K562 (cell line): Measurements from ENCODE around the gene HAX1. TPM values are rescaled to one million over a fixed set of nuclear protein-coding genes. Genes with fewer than 3 reads are reported as not detected.
A peak's percentile ranks its signal among the peaks of the same experiment; 100 is the strongest.

ENCODE experiments used
- ATAC-seq: fragments of 200-7000 bp; cut with Tn5 transposase; 3 replicates; pipeline ENCODE4 v1.9.1; 2020; ENCODE audit warnings: moderate library complexity
- BruUV-seq: library from RNA; stranded (reverse); fragments of 400-500 nt; replicated peaks from 2 replicates; lab custom pipeline; 2021; lab: Mats Ljungman, UMichigan
- CTCF ChIA-PET: fragments of 300-600 bp; formaldehyde crosslinking; extraction: SDS; loops from one replicate; lab custom pipeline; 2021; ENCODE audit warnings: low intra/inter-chr PET ratio; lab: Yijun Ruan, JAX
- POLR2A ChIA-PET: fragments of 300-600, 350-650 bp; sonication (Branson Sonifier 250); formaldehyde crosslinking; extraction: SDS; loops from one replicate; lab custom pipeline; 2021; ENCODE audit warnings: antibody characterized with exemption, inconsistent platforms; lab: Yijun Ruan, JAX
- DNase-seq, 4 experiments: peaks; one replicate each; pipeline versions ENCODE4 v3.0.0 to v3.0.0-alpha.2; 2011 to 2018; ENCODE audit warnings: low spot score in 3 of 4, mixed read lengths in 3 of 4; ENCODE audit errors: extremely low read depth in 1 of 4
- FAIRE-seq: peaks from 2 replicates; lab custom pipeline; 2011; peaks lifted over from hg19 to GRCh38; lab: Jason Lieb, UNC
- H2AFZ ChIP-seq: 2 replicates; pipeline ENCODE4 v1.6.0; 2011; ENCODE audit warnings: low read depth, low read length, control low read depth, inconsistent platforms
- H3K27ac ChIP-seq: fragments of 200-600 bp; 3 replicates; pipeline ENCODE4 v1.8.0; 2011; ENCODE audit warnings: low read depth, mild to moderate bottlenecking, control low read depth, inconsistent platforms, low read length, moderate library complexity, mixed read lengths; ENCODE audit errors: extremely low read depth
- H3K27me3 ChIP-seq, 2 experiments: fragments of 300-600 bp in 1 of 2; 2 replicates in 1 of 2; 3 replicates in 1 of 2; pipeline versions ENCODE4 v1.6.0 to v1.8.0; 2011; ENCODE audit warnings: inconsistent platforms in 2 of 2, low read length in 2 of 2, mild to moderate bottlenecking in 1 of 2, mixed read lengths in 1 of 2, moderate library complexity in 1 of 2; ENCODE audit not compliant: control insufficient read depth in 2 of 2, insufficient read depth in 2 of 2
- H3K36me3 ChIP-seq: fragments of 300-600 bp; 3 replicates; pipeline ENCODE4 v1.8.0; 2011; ENCODE audit warnings: mild to moderate bottlenecking, low read length, inconsistent platforms; ENCODE audit not compliant: control insufficient read depth, insufficient read depth
- H3K4me1 ChIP-seq, 2 experiments: fragments of 200-600 bp in 1 of 2; replicated peaks in 1 of 2; 2 replicates in 1 of 2; 3 replicates in 1 of 2; pipeline versions ENCODE4 v1.5.1 to v1.8.0; 2011; ENCODE audit warnings: inconsistent platforms in 2 of 2, low read length in 2 of 2, mild to moderate bottlenecking in 1 of 2, mixed read lengths in 1 of 2, moderate library complexity in 1 of 2; ENCODE audit not compliant: control insufficient read depth in 2 of 2, insufficient read depth in 2 of 2
- H3K4me2 ChIP-seq: 2 replicates; pipeline ENCODE4 v1.6.1; 2011; ENCODE audit warnings: low read length, control low read depth, inconsistent platforms, mixed read lengths; ENCODE audit not compliant: insufficient read depth
- H3K4me3 ChIP-seq: fragments of 200-600 bp; sonication (generic), shearing (Covaris generic); 2 replicates; pipeline ENCODE4 v1.5.1; 2016; ENCODE audit warnings: control low read depth, inconsistent platforms
- H3K79me2 ChIP-seq: fragments of 200-600 bp; 3 replicates; pipeline ENCODE4 v1.8.0; 2011; ENCODE audit warnings: low read length, inconsistent platforms; ENCODE audit not compliant: control insufficient read depth, insufficient read depth
- H3K9ac ChIP-seq, 2 experiments: 2 replicates each; pipeline versions ENCODE4 v1.6.0 to v1.6.1; 2011; ENCODE audit warnings: low read depth in 2 of 2, low read length in 2 of 2, control low read depth in 1 of 2, inconsistent platforms in 1 of 2, mild to moderate bottlenecking in 1 of 2, mixed read lengths in 1 of 2; ENCODE audit not compliant: insufficient read depth in 1 of 2
- H3K9me1 ChIP-seq: one replicate; pipeline ENCODE4 v1.6.0; 2011; ENCODE audit warnings: inconsistent platforms, mild to moderate bottlenecking, low read length, moderate library complexity; ENCODE audit not compliant: control insufficient read depth, insufficient read depth
- H3K9me3 ChIP-seq: replicated peaks from 2 replicates; pipeline ENCODE4 v1.5.1; 2011; ENCODE audit warnings: low read depth, low read length, inconsistent platforms; ENCODE audit not compliant: control insufficient read depth, insufficient read depth
- H4K20me1 ChIP-seq: replicated peaks from 2 replicates; pipeline ENCODE4 v1.6.1; 2011; ENCODE audit warnings: low read length, inconsistent platforms, mixed read lengths; ENCODE audit not compliant: control insufficient read depth, insufficient read depth
- CGGBP1 ChIP-seq: fragments of 250-450 bp; sonication (Bioruptor Pico); IDR thresholded peaks from 2 replicates; pipeline ENCODE4 v1.9.0; 2021; ENCODE audit warnings: mild to moderate bottlenecking
- CTCFL ChIP-seq: IDR thresholded peaks from 2 replicates; pipeline ENCODE4 v1.6.1; 2011; ENCODE audit warnings: borderline replicate concordance, low read depth, mild to moderate bottlenecking, moderate library complexity, low read length; ENCODE audit not compliant: insufficient read depth, poor library complexity, severe bottlenecking
- ETV6 ChIP-seq, 3 experiments: fragments of 150-350 bp in 1 of 3; sonication (generic) in 1 of 3; formaldehyde crosslinking in 1 of 3; IDR thresholded peaks; 2 replicates each; pipeline versions ENCODE4 v1.6.1 to v1.8.0; 2014 to 2022; ENCODE audit warnings: borderline replicate concordance in 2 of 3, low read depth in 2 of 3, antibody characterized with exemption in 1 of 3, low read length in 1 of 3, mild to moderate bottlenecking in 1 of 3, missing genetic modification reagents in 1 of 3
- MCM3 ChIP-seq: fragments of 450-650 bp; IDR thresholded peaks from 2 replicates; pipeline ENCODE4 v1.6.1; 2016
- NFIC ChIP-seq: fragments of 450-650 bp; IDR thresholded peaks from 2 replicates; pipeline ENCODE4 v1.6.1; 2017; ENCODE audit warnings: mild to moderate bottlenecking, inconsistent platforms
- NFIX ChIP-seq: fragments of 250-450 bp; sonication (Bioruptor Pico); IDR thresholded peaks from 2 replicates; pipeline ENCODE4 v1.4.0; 2020; ENCODE audit warnings: low read depth, mild to moderate bottlenecking, moderate library complexity
- PRMT5 ChIP-seq: sonication (generic); formaldehyde crosslinking; IDR thresholded peaks from 2 replicates; pipeline ENCODE4 v1.5.0; 2020; ENCODE audit warnings: missing genetic modification reagents
- ZBTB49 ChIP-seq: sonication (generic); formaldehyde crosslinking; IDR thresholded peaks from 2 replicates; pipeline ENCODE4 v1.8.0; 2022; ENCODE audit warnings: missing genetic modification reagents, mild to moderate bottlenecking, borderline replicate concordance
- ZKSCAN3 ChIP-seq: fragments of 250-450 bp; sonication (Bioruptor Pico); IDR thresholded peaks from 2 replicates; pipeline ENCODE4 v1.4.0; 2020
- WGBS: fragments of 100-300 bp; shearing (Covaris generic); methylation state at CpG from one replicate; pipeline ENCODE4 v1.1.6; 2016; ENCODE audit warnings: low coverage, mixed read lengths; ENCODE audit not compliant: insufficient coverage; ENCODE audit errors: missing lambda C conversion rate; 5-methylcytosine and 5-hydroxymethylcytosine counted together
- in situ Hi-C: fragments of 300-500 bp; cut with MboI; formaldehyde crosslinking; loops from 4 replicates; pipeline ENCODE4 v1.15.0; 2018; ENCODE audit warnings: inconsistent platforms, mixed read lengths
- intact Hi-C: fragments of 100-400 bp; cut with micrococcal nuclease; formaldehyde crosslinking; loops from 2 replicates; pipeline ENCODE4 v1.14.2; 2022
- polyA plus RNA-seq, 8 experiments: library from polyadenylated mRNA; depleted of rRNA in 4 of 8; stranded (reverse) in 5 of 8; unstranded in 3 of 8; fragments of >200 nt; fragmentation: Nextera tagmentation in 2 of 8; fragmentation: Illumina TruSeq in 1 of 8; extraction: Ambion mirVana in 2 of 8; extraction: Trizol in 1 of 8; gene quantifications; 2 replicates each; pipeline versions ENCODE4 v1.2.1 to v1.2.3, GENCODE V29; 2011 to 2014; ENCODE audit warnings: inconsistent platforms in 1 of 8, missing spikeins in 1 of 8
- total RNA-seq, 7 experiments: library from RNA; depleted of rRNA in 6 of 7; stranded (reverse); fragments of >200 nt in 6 of 7; fragmentation: Illumina TruSeq in 2 of 7; extraction: Trizol in 2 of 7; gene quantifications; 2 replicates each; pipeline versions ENCODE4 v1.2.1 to v1.2.3, GENCODE V29; 2011 to 2021; ENCODE audit warnings: low replicate concordance in 1 of 7

The HAX1 gene
- total and polyA plus RNA-seq, 9 of the 15 experiments (the other 6 are each of a cell fraction or from before 2014, with no cell fraction given) = 143 to 492 (median 234) TPM

GRCh38 chr1:154241703-154242351, 30.6 kb upstream of the HAX1 start:
- no peak overlapping the region for H3K4me3 ChIP-seq
- H3K27me3 ChIP-seq = no peaks in the 10 kb centered on the region
- H4K20me1 ChIP-seq = no peaks in the 10 kb centered on the region
- H3K9me1 ChIP-seq = no peaks in the 10 kb centered on the region
- H3K9me3 ChIP-seq = no peaks in the 10 kb centered on the region
- WGBS = 93% methylated on average over 3 of the region's 3 CpGs
- POLR2A ChIA-PET = interaction anchor here (0.9 to 1.5 kb wide), 2 partner anchors 9 to 14 kb away, joined by 3 to 5 read pairs; no protein-coding TSS in a partner anchor
- no peak overlapping the region for H3K27ac ChIP-seq
- H3K9ac ChIP-seq = no peak overlapping the region
- peaks cover 38% of the 10 kb centered on the region for H3K79me2 ChIP-seq
- CTCF ChIA-PET = no interaction called here
- H2AFZ ChIP-seq = no peak overlapping the region
- BruUV-seq = no TSS peak
- H3K36me3 ChIP-seq = peaks cover 95% of the 10 kb centered on the region
- no peak overlapping the region for H3K4me2 ChIP-seq
- DNase-seq = no peak
- in situ Hi-C loops = no loop called here
- FAIRE-seq = no peak
- intact Hi-C loops = no loop called here
- H3K4me1 ChIP-seq = no peaks in the 10 kb centered on the region
- ATAC-seq = no peak
- TF ChIP-seq ZBTB49 (CRISPR knock-in tag) (no peak), NFIC (peak; percentile 86), ZKSCAN3 (CRISPR knock-in tag) (no peak), CGGBP1 (CRISPR knock-in tag) (no peak), ETV6 (IDR thresholded peaks at IDR 0.05; ENCODE audit: borderline replicate concordance in 1 of 2, low read depth in 2 of 2, low read length in 1 of 2) (no peak), ETV6 (CRISPR knock-in tag; IDR thresholded peaks at IDR 0.05; ENCODE audit: borderline replicate concordance) (0 out of 2 replicates have a peak, but pooled peaks have one; percentile 42), CTCFL (no peak), NFIX (peak; percentile 39; the same call in 1 of the 2 replicates), PRMT5 (no peak), MCM3 (no peak)
- TF ChIP-seq, all 486 proteins: peak for 3
